ENCODE results near the gene MRC1.

The MRC1 gene

DNA sequence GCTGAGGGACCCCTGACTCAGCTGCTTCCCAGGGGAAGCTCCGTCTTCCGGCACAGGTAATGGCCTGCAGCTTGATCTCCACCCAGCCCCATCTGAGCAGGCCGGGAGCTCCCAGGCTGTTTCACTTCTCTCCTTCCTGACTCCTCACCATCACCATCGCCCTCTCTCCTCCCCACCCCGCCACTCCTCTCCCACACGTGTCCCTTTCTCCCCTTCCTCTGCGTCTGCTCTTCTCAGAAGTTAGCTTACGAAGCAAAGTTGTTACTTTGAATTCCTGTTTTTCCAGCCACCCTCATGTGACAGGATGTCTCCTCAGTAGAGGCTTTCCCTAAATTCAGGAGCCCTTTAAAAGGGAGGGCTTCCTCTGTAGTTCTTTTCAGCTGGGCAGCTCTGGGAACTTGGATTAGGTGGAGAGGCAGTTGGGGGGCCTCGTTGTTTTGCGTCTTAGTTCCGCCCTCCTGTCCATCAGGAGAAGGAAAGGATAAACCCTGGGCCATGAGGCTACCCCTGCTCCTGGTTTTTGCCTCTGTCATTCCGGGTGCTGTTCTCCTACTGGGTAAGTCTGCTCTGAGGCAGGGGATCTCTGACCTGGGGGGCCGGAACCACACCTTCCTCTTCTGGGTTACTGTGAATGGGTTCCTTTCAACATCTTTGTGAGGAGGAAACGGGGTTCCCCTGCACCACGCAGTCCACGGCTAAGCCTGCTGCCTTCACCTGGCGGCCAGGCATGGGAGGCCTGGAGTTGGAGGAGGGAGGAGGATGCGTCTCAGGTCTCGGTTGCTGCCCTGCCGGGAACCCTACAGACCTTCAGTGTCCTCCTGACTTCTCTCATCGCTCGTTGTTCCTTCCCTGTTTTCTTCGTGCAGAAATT lies at the start of gene MRC1:
Gene MRC1, plus strand, starts transcription at position 378 of the 871 bp plus-strand sequence. Its CDS starts 118 bp downstream, at position 496.
- no peak for DNase-seq

DNA sequence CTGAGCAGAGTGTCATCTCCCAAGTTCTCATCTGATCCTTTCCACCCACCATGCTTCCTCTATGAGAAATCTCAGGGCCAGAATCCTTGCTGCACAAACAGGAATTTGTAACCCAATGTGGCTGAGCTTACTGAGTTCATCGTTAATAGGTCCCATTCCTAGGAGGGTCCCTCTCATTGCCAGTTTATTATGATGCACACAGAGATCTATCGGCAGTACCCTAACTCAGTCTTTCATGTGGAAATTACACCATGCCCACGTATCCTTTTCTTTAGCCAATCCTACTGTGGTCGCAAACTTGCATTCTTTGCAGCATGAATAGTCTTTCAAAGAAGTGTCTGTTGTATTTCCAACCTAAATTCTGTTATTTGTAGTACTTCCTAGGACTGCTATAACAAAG lies 45.0 kb upstream of the MRC1 start:
- no peak for DNase-seq

DNA sequence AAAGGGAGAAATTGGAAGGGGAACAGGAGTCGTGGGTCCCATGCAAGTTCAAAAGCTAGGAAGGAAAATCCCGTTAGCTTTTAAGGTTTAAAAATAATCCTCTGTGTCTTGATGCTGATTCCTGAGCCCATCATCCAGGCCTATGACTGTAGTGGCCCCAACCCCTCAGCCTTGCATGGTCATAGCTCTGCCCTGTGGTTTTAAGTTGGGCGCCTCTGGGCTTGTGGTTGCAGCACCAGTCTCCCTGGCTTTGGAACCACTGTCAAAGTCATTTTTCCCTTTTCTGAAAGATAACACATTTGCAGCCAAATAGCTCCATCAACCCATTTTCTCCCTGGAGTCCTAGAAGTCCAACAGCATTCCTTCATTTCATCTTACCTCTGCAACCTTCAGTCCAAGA lies 43.5 kb upstream of the MRC1 start:
- no peak for DNase-seq

DNA sequence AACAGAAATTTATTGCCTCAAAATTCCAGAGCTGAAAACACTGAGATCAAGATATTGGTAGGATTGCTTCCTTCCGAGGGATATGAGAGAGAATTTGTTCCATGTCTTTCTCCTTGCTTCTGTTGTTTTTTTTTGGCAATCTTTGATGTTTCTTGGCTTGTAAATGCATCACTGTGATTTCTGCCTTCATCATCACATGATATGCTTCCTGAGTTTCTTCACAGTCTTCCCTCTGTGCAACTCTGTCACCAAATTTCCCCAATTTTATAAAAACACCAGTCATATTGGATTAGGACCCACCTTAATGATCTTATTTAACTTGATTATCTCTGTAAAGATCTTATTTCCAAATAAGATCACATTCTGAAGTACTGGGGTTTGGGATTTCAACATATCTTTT lies 42.4 kb upstream of the MRC1 start:
- no peak for DNase-seq

DNA sequence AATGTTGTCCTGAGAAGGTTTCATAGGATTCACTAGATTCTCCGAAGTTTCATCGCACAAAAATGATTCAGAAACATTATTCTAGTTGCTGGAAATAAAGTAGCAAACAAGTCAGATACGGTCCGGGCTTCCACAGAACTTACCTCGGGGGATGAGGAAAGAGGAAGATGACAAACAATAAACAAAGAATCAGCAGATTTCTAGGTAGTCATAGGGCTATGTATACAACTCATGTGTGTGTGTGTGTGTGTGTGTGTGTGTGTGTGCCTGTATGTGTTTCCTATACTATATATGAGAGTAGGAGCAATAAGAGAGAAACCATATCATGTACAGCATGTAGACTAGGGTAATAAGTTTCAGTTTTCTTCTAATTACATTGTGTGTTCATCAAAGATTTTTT lies 40.7 kb upstream of the MRC1 start:
- DNase-seq = no peak

DNA sequence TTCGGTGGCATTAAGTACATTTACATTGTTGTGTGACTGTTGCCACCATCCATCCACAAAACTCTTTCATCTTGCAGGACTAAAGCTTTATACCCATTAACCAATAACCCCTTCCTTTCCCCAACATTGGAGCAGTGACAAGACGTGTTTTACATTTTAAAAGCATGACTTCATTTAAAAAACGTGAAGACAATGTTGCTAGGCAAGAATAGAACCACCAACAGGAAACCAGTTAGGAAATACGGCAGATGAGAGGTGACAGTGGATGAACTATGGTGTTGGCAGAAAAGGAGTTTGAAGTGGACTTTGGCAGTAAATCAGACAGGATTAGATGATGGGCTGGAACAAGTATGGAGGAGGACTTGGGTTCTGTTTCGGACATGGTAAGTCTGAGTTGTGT lies 40.2 kb upstream of the MRC1 start:
- DNase-seq = no peak

DNA sequence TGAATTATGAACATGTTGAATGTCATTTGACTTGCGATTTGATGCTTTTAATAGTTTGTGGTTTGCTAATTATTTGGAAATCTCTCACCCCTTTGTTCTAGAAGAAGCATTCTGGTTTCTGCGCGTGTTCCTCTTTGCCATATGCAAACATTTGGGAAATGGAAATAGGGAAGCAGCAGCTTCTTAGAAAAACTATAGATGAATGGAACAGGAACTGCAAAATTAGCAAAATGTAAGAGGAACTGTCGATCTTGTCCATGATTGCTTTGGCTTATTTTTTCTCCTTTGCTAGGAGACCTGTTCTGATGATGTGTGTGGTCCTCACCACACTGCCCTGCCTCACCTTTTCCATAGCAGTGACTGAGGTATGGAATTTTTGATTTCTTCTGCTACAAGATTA lies 38.1 kb upstream of the MRC1 start:
- no peak for DNase-seq

DNA sequence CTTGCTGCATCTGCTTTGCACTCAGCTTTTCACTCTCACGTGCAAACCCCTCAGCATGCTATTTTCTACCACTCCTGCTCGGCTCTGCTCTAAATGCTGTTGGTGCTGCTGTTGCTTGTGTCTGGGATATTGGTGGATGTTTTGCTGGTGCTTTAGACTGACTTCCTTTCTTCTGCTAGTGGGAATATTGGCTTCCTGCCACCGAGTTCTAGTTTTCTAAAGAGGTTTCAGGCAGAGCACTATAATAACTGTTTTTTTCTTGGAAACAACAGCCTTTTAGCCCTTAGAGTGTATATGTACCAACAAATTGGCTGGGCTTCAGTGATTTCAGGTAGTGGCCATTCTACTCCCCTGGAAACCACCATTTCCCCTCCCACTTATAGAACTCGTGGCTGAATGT lies 29.4 kb upstream of the MRC1 start:
- DNase-seq = no peak

DNA sequence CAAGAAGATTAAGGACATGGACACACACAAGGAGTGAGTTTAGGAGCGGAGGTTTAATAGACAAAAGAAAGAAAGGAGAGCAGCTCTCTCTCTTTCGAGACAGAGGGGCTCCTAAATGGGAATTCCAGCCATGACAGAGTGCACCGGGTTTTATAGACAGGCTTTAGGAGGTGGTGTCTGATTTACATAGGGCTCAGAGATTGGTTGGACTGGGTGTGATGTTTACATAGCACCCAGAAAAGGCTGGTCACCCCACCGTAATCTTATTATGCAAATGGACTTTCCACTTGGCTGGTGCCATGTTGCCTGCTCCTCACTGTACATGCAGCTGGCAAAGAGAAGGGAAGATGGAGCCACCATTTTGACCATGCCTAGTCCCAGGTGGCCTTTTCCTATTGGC lies 28.4 kb upstream of the MRC1 start:
- no peak for DNase-seq

DNA sequence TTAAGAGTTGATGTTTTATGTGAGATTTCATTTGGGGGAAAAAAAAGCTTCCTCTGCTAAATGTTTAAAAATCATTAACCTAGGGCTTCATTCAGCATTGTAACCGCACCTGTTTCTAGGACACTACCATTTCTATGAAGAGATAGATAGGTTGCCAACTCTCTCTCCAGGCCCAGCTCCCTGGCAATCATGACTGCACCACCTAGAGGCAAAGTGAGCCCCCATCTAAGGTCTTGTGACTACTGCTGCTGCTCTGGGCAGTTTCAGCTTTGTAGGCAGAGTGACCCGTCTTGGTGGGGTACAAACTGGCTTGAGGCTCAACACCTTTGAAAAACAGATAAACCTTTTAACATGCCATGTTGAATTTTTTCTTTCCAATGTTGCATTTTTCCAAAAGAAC lies 27.3 kb upstream of the MRC1 start:
- DNase-seq = no peak

DNA sequence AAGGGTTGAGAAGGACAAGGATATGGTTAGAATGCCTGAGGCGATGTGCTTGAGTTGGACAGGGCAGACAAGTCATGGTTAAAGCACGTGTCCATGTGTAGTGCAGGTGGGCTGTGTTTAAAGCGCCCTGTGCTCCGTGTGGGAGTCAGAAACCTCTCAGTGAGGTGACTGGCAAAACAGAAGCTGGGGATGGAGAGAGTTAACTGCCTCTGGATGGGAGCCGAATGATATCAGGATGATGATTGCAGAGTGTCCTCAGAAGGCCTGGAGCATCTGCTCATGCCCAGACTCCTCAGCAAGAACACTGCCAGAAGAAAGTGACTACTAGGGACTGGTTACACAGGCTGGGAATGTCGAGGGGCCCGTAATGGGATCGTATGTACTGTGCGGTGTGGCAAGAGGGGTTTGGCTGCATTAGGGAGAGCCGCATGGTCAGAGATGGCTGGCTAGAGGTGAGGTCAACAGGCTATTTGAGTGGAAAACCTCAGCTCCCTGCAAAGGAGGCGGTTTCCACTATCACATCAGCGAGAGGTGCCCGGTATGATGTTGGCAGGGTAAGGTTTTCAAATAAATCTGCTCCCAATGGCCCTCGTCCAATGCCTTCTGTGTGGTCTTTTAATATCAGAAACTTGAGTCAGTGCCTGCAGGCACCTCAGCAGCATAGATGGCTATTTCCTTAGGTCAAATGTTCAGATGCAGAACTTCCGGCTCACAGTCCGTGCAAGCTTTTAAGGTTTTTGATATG lies 26.1 kb upstream of the MRC1 start:
- DNase-seq = no peak

DNA sequence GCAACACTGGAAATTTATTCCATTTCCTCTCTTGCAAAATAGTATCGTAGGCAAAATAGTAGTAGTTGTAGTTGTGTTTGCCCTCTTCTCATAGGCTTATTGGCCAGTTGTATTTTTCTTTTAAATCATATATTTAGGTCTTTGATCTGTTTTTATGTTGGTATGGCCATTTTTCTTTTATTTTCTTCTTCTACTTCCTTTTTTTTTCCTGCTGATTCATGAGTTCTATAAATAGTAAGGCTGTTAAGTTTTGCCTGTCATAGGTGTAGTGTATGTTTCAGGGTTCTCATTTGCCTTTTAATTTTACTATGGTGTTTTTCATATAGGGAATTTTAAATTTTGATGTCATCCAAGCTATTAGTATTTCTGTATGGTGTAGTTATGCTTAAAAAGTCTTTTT lies 25.4 kb upstream of the MRC1 start:
- DNase-seq = no peak

DNA sequence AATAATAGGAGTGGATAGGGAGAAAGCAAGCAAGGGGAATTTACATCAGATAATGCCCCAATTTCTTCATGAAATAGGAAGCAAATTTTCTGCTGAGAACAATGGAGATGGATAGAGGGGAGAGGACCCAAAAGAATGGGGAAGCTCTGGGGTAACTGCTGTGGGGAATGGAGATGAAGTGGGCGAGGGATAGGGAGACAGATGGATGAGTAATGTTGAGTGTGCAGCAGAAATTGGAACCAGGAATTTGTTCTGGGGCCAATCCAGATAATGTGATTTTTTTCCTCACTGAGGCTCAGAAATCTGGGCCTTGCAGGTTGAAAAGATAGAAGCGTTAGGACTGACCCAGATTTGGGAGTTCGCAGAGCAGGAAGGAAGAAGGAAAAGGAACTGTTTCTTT lies 24.5 kb upstream of the MRC1 start:
- no peak for DNase-seq

DNA sequence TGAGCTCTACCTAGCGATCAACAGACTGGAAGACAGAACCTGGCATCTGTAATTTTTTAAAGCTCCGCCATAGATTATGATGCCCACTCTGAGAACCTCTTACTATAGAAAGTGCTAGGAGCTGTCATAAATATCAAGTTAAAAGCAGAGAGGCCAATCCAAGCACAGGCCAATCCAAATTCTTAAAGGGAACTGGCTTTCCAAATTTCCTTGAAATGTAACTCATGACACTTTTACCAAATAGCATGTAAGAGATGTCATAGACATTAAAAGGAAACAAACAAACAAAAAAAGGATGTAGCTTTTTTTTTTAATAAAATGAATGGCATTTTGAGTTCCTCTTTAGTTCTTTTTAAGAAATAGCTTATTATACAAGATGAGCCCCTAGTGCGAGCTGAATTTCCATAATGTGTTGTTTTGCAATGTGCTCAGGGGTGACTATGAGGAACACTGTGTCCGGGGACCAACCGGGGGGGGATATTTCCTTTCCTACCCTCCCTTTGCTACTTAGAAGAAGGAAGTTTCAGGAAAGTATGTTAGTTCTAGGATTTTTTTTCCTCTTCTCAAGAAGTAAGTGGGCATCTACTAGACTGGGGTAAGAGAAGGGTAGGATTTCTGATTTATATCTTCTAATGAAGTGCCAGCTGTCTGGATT lies 23.7 kb upstream of the MRC1 start:
- DNase-seq = no peak

DNA sequence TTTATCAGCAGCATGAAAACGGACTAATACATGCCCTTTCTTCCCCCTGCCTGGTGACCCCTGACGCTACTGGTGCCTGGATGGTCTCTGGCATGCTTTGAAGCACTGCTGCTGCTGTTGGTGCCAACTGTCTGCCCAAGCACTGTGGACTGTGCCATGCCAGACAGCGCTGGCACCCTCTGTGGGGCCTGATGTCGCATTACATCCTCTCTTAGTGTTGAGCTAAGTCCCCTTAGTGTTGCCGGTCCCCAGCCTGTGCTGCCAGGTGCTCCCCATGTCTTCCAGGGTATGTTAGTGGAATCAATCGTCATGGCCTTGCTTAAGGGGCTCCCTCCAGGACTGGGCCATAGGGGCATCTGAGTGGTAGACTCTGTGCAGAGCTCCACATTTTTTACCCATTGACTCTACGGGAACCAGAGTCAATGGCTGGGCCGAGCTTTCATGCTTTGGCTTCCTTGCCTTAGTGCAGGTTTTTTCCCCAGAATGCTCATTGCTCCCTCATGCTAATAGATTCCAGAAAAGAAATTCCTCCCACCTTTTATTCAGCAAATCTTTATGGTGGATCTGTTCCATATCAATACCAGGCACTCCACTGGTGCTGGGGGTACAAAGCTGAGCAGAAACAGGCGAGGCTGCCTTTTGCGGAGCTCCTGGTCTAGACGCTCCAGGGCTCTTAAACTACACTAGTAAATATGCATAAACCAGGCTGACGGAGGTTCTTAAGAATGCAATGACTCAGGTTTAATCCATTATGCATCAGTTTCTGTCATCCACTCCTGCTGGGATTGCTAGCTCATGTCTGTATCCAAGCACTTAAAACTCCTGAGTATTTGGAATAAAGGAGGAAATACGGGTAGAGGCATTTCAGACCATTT lies 21.8 kb upstream of the MRC1 start:
- no peak for DNase-seq

DNA sequence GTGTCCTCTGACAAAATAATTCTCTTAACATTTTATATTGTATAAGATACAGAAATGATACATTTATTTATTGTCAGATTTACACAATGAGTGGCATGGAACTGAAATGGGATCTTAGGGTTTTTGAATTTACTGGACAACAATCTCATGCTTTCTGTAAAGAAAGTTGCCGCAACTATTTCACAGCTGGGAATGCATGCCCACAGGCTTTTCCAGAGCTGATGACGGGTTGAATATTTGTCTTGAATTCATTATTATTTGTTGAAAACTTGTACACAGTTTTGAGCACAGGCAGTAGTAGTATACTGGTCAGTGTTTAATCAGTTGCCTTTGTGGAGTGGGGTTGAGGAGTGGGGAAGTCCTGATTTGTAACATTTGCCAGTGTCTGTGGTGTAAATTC lies 20.5 kb upstream of the MRC1 start:
- no peak for DNase-seq

DNA sequence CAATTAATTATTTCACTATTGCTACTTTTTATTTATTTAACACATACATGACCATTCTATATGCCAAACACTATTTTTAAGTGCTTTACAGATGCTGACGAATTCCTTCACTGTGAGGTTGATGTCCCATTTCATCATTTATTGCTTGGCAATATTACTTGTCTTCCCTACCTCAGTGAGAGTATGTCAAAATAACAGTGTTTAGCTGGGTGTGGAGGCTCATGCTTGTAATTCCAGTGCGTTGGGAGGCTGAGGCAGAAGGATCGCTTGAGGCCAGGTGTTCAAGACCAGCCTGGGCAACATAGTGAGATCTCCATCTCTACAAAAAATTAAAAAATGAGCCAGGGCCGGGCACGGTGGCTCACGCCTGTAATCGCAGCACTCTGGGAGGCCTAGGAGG lies 19.8 kb upstream of the MRC1 start:
- no peak for DNase-seq

DNA sequence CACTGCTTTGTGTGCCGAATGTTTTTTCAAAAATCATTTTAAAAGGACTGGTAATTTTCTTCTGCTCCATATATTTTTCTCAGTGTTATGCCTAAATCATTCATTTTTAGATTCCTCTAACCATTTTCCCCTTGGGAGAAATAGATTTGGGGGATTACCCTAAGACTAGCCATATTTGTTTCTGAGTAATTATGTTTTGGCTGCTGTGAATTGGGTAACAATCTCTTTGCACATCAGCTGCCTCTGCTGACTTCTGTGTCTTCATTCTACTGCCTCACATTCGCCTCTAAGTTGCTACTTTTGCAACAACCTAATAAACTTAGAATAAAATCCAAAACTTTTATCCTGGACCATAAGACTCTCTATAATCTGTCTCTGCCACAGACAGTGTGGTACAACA lies 18.5 kb upstream of the MRC1 start:
- no peak for DNase-seq

DNA sequence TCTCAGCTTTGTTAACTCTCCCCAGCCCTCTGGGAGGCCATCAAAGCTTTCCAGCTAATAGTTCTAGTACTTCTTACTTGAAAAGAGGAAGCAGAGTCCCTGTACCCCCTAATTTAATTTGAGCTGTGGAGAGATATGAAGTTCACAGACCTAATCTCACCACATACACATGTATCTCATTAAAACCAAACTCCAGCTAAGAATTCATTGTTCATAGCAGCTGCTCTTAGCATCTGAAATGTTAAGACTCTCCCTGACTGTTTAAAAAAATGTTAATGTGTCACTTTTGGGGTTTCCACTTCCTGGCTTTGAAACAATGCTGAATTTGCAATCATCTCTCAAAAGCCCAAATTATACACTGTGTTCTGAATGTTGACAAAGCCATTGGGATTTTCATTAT lies 16.2 kb upstream of the MRC1 start:
- DNase-seq = no peak

DNA sequence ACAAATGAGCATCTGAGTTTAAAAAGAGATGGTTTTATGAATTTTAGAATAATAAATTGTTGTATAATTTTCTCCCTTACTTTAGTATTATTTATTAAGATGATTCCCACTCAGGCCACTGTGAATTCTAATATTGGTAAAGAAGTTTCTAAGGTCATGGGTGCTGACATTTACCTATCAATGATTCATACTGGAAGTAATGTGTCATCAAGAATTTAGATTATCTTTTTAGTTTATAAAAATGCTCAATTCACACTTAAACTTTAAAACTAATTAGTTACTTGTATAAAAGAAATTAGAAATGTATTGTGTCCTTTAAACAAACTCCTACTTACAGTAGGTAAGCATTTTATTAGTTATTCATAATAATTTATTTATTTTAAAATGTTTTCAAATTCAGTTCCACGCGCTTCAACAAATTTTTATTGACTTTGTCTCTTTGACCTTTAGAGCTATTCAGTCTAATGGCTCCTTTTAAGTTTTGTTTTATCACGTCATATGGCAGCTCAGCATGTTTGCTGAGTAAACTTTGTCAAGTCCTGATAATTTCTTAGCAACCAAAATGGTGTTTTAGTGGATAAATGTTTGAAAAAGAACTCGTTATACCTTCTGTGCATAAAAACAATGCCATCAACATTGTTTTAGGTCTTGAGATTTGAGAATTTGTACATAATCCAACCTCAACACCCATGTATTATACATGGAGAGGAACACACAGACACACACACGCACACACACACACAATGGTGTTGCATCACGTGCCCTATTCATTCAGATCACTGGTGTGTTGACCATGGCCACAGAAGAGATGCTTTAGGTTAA lies 15.1 kb upstream of the MRC1 start:
- no peak for DNase-seq

DNA sequence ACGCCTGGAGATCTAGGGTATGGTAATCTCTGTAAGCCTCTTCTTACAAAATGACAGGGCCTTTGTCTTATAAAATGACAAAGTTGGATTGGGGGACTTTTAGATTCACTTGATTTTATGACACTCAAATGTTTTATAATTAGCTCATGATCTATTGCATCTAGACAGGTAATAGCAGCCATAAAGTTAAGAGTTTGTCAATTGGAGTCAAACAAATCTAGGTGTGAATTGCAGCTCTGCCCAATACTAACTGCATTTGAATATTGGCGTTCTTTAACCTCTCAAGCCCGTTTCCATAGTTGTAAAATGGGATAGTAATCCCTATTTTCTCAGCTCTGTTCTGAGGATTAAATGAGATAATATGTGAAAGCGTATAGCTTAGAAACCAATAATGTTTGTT lies 14.1 kb upstream of the MRC1 start:
- DNase-seq = no peak
